GM12872 (cell line): ENCODE measurements around the gene COL8A1.

Experiments used
- TF ChIP-seq, protein P1 (sequence below): IDR thresholded peaks from 3 replicates; pipeline ENCODE4 v1.5.1; 2011; ENCODE audit warnings: low read depth, mild to moderate bottlenecking, low read length, moderate library complexity; ENCODE audit not compliant: insufficient read depth

Gene COL8A1

DNA sequence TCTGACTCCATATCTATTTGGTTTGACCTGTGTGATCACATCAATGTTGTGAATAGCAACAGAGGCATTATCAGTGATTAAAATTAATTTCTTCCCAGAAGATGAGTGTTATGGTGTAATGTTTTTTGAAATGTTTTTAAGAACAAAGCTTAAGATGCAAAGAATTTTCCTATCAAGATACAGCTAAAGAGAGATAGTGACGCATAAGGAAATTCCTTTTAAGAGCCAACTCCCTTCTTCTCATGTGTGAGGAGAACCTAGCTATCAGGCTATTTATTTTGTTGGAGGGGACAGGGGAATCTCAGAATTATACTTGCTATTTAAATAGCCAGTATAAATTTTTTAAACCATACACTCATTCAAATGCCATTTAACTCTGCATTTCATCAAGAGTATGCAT is 71.3 kb downstream of the COL8A1 start:
- TF ChIP-seq, protein P1, sequence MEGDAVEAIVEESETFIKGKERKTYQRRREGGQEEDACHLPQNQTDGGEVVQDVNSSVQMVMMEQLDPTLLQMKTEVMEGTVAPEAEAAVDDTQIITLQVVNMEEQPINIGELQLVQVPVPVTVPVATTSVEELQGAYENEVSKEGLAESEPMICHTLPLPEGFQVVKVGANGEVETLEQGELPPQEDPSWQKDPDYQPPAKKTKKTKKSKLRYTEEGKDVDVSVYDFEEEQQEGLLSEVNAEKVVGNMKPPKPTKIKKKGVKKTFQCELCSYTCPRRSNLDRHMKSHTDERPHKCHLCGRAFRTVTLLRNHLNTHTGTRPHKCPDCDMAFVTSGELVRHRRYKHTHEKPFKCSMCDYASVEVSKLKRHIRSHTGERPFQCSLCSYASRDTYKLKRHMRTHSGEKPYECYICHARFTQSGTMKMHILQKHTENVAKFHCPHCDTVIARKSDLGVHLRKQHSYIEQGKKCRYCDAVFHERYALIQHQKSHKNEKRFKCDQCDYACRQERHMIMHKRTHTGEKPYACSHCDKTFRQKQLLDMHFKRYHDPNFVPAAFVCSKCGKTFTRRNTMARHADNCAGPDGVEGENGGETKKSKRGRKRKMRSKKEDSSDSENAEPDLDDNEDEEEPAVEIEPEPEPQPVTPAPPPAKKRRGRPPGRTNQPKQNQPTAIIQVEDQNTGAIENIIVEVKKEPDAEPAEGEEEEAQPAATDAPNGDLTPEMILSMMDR = no peak

GRCh38 chr3:99710094-99710493 is 71.7 kb downstream of the COL8A1 start:
- TF ChIP-seq, protein P1 = no peak

DNA sequence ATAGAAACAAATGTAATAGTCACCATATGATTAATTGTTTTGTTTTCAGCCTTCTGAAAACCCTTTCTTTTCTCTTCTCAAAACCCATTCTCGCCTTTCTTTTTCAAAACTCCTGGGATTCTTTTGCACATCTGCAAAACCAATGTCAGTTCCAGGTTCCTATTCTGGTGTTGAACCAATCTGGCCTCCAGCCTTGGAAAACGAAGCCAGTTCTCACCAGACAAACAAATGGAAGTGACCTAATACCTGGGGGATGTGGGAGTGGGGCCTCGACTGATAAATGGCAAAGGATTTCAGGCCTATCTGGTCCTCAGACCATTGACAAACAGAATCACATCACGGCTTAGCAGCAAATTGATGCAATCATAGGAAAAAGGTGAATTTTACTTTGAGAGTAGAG is 73.0 kb downstream of the COL8A1 start:
- TF ChIP-seq, protein P1 = no peak

- TF ChIP-seq, protein P1 = no peak
These were observed 74.0 kb downstream of the COL8A1 start for GRCh38 chr3:99712291-99712954.

GRCh38 chr3:99713440-99713839 is 75.0 kb downstream of the COL8A1 start:
- TF ChIP-seq, protein P1 = no peak

DNA sequence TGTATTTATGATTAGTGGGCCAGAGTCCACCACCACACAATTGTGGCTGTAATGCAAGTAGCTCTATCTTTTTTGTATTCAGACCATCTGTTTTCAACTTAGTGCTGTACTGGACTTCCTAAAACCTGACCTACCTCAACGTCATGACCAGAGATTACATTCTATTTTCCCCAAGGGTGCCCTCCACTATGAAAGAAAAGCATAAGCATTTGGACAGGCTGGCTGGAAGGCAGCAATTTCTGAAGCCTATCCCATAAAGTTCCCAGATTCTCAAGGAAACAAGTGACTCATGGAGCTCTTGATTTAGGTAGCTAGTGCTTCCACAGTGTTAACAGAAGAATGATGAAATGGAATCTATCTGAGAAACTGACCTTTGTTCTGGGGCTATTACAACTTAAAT is 75.8 kb downstream of the COL8A1 start:
- TF ChIP-seq, protein P1 = no peak

DNA sequence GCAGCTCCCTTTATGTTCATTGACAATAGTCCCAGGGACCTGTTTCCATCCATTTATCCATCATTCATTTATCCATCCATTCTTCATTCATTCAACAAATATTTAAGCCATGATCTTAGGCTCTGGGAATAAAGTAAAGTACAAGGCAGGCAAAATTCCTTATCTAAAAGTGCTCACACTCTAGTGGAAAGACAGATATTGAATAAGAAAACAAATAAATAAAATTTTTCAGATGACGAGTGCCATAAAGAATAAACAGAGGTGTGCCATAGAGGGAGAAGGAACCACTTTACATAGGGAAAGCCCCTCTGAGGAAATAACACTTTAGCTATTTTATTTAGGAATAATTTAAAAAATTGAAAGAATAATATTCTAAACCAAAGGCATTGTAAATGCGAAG is 76.2 kb downstream of the COL8A1 start:
- TF ChIP-seq, protein P1 = no peak
